GM12878 (cell line): ENCODE measurements around the gene SETD1B. TPM values are rescaled to one million over a fixed set of nuclear protein-coding genes. Genes with fewer than 3 reads are reported as not detected.

ENCODE experiments used
- ASH2L ChIP-seq: fragments of 300-600, 200-600 bp; sonication (generic); IDR thresholded peaks from 2 replicates; pipeline ENCODE4 v1.6.1; 2017; ENCODE audit warnings: low read depth, mild to moderate bottlenecking, borderline replicate concordance
- CBFB ChIP-seq: IDR thresholded peaks from 2 replicates; pipeline ENCODE4 v1.6.1; 2016; ENCODE audit warnings: antibody characterized with exemption, low read depth
- DPF2 ChIP-seq: fragments of 450-650 bp; IDR thresholded peaks from 2 replicates; pipeline ENCODE4 v1.6.1; 2017; ENCODE audit warnings: mild to moderate bottlenecking
- HDGF ChIP-seq: fragments of 450-650 bp; IDR thresholded peaks from 2 replicates; pipeline ENCODE4 v1.6.1; 2016; ENCODE audit warnings: antibody characterized with exemption
- JUNB ChIP-seq: IDR thresholded peaks from 2 replicates; pipeline ENCODE4 v1.6.1; 2016; ENCODE audit warnings: antibody characterized with exemption, mild to moderate bottlenecking
- MTA2 ChIP-seq: fragments of 450-650 bp; IDR thresholded peaks from 2 replicates; pipeline ENCODE4 v1.6.1; 2016; ENCODE audit warnings: low read depth, mild to moderate bottlenecking, moderate library complexity
- NBN ChIP-seq: fragments of 450-650 bp; IDR thresholded peaks from 2 replicates; pipeline ENCODE4 v1.6.1; 2016
- NFXL1 ChIP-seq: fragments of 450-650 bp; IDR thresholded peaks from 2 replicates; pipeline ENCODE4 v1.6.1; 2017; ENCODE audit warnings: antibody characterized with exemption, mild to moderate bottlenecking, borderline replicate concordance
- NR2C2 ChIP-seq: IDR thresholded peaks from 2 replicates; pipeline ENCODE4 v1.6.1; 2011; ENCODE audit warnings: borderline replicate concordance, low read depth; ENCODE audit not compliant: control insufficient read depth, insufficient read length
- POLR2A ChIP-seq: IDR thresholded peaks from 2 replicates; pipeline ENCODE4 v1.6.1; 2011; ENCODE audit warnings: low read depth, mild to moderate bottlenecking, low read length
- POLR2AphosphoS5 ChIP-seq: IDR thresholded peaks from 2 replicates; pipeline ENCODE4 v1.6.1; 2011; ENCODE audit warnings: mild to moderate bottlenecking, low read length, inconsistent platforms
- RBBP5 ChIP-seq: fragments of 200-600 bp; sonication (generic); conservative IDR thresholded peaks from 2 replicates; pipeline ENCODE4 v1.6.1; 2016
- TARDBP ChIP-seq: IDR thresholded peaks from 2 replicates; pipeline ENCODE4 v1.6.1; 2016; ENCODE audit warnings: borderline replicate concordance
- TCF12 ChIP-seq: IDR thresholded peaks from 2 replicates; pipeline ENCODE4 v1.6.1; 2011; ENCODE audit warnings: low read depth, mild to moderate bottlenecking, low read length
- TCF3 ChIP-seq: IDR thresholded peaks from 2 replicates; pipeline ENCODE4 v1.6.1; 2012; ENCODE audit warnings: low read depth, mild to moderate bottlenecking, low read length, borderline replicate concordance; ENCODE audit not compliant: insufficient read depth
- ZNF687 ChIP-seq: fragments of 450-650 bp; IDR thresholded peaks from 2 replicates; pipeline ENCODE4 v1.6.1; 2017; ENCODE audit warnings: mild to moderate bottlenecking, moderate library complexity
- polyA plus RNA-seq, 11 experiments: library from polyadenylated mRNA; depleted of rRNA in 4 of 11; unstranded in 6 of 11; stranded (reverse) in 5 of 11; fragments of >200 nt; fragmentation: Nextera tagmentation in 4 of 11; fragmentation: Illumina TruSeq in 1 of 11; extraction: Ambion mirVana in 4 of 11; extraction: Trizol in 1 of 11; gene quantifications; 1 replicate in 1 of 11; 2 replicates in 10 of 11; pipeline versions ENCODE4 v1.2.1 to v1.2.3, GENCODE V29; 2011 to 2016; ENCODE audit warnings: inconsistent platforms in 2 of 11, missing spikeins in 2 of 11, low read depth in 1 of 11
- total RNA-seq, 4 experiments: library from RNA; depleted of rRNA in 3 of 4; stranded (reverse); fragments of >200 nt in 3 of 4; fragmentation: Illumina TruSeq in 1 of 4; extraction: Trizol in 1 of 4; gene quantifications; 2 replicates each; pipeline versions ENCODE4 v1.2.1 to v1.2.3, GENCODE V29; 2013 to 2021
- TF ChIP-seq, protein P1 (sequence below): fragments of 450-650 bp; formaldehyde crosslinking; IDR thresholded peaks from 2 replicates; pipeline ENCODE4 v1.4.0; 2020; ENCODE audit warnings: mild to moderate bottlenecking, moderate library complexity
- TF ChIP-seq, protein P2 (sequence below): IDR thresholded peaks from 2 replicates; pipeline ENCODE4 v1.6.1; 2011; ENCODE audit warnings: borderline replicate concordance, low read depth, mild to moderate bottlenecking, moderate library complexity, low read length; ENCODE audit not compliant: insufficient read depth, poor library complexity, severe bottlenecking
- TF ChIP-seq, protein P3 (sequence below): fragments of 450-650 bp; IDR thresholded peaks from 2 replicates; pipeline ENCODE4 v1.6.1; 2018; ENCODE audit warnings: borderline replicate concordance, mild to moderate bottlenecking; ENCODE audit not compliant: partially characterized antibody

SETD1B gene
- total and polyA plus RNA-seq, 10 of the 15 experiments (the other 5 are each of a cell fraction or from before 2014, with no cell fraction given): 0.50 to 17.3 (median 1.6) TPM

DNA sequence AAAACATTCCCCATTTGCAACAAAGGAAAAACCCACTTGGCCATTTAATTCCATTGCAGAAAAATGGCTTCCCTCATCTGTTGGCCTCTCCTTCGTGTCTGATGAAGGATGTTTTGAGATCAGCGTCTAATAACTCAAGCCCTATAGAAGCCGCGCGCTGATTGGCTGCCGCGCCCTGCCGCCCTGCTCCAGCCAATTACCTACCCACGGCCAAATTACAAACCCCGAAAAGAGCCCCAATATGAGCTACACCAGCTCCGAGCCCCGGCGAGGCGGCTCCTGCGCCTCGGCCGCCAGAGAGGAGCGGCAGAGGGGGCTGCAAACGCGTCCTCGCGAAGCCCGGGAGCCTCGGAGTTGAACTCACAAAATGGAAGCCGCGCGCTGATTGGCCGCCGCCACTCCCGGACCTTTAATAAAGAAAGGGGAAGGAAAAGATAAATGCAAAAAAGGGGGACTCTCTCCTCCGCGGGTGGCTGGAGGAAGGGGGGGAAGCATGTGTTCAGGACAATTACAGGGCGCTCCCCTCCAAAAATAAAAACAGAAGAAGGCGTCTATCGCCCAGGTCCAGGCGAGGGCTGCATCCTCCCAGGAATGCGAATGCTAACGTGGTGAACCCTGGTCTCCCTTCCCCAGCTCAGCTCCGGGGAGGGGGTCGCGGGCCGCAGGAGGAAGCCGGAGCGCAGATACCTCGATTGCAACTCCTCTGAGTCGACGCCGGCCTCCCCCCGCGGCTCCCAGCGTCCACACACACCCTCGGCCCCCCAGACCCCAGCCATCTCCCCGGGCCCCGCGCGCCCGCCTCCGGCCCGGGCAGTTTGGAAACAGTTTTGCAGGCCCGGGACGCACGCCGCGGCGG, 738 bp upstream of the SETD1B start (continued):
- TF ChIP-seq TARDBP (peak; percentile 60; the same call in 1 of the 2 replicates), ASH2L (no peak), RBBP5 (no peak), POLR2A (peak; percentile 89), JUNB (0 out of 2 replicates have a peak, but pooled peaks have one; percentile 4), MTA2 (no peak), DPF2 (peak; percentile 45), POLR2AphosphoS5 (peak; percentile 99), NR2C2 (no peak), NBN (peak; percentile 49), NFXL1 (no peak), TCF3 (peak; percentile 47; the same call in 1 of the 2 replicates), TCF12 (0 out of 2 replicates have a peak, but pooled peaks have one; percentile 3), HDGF (0 out of 2 replicates have a peak, but pooled peaks have one; percentile 44), ZNF687 (peak; percentile 89), CBFB (peak; percentile 89)
- TF ChIP-seq, protein P1, sequence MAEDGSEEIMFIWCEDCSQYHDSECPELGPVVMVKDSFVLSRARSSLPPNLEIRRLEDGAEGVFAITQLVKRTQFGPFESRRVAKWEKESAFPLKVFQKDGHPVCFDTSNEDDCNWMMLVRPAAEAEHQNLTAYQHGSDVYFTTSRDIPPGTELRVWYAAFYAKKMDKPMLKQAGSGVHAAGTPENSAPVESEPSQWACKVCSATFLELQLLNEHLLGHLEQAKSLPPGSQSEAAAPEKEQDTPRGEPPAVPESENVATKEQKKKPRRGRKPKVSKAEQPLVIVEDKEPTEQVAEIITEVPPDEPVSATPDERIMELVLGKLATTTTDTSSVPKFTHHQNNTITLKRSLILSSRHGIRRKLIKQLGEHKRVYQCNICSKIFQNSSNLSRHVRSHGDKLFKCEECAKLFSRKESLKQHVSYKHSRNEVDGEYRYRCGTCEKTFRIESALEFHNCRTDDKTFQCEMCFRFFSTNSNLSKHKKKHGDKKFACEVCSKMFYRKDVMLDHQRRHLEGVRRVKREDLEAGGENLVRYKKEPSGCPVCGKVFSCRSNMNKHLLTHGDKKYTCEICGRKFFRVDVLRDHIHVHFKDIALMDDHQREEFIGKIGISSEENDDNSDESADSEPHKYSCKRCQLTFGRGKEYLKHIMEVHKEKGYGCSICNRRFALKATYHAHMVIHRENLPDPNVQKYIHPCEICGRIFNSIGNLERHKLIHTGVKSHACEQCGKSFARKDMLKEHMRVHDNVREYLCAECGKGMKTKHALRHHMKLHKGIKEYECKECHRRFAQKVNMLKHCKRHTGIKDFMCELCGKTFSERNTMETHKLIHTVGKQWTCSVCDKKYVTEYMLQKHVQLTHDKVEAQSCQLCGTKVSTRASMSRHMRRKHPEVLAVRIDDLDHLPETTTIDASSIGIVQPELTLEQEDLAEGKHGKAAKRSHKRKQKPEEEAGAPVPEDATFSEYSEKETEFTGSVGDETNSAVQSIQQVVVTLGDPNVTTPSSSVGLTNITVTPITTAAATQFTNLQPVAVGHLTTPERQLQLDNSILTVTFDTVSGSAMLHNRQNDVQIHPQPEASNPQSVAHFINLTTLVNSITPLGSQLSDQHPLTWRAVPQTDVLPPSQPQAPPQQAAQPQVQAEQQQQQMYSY (CRISPR knock-in tag): no peak
- TF ChIP-seq, protein P2, sequence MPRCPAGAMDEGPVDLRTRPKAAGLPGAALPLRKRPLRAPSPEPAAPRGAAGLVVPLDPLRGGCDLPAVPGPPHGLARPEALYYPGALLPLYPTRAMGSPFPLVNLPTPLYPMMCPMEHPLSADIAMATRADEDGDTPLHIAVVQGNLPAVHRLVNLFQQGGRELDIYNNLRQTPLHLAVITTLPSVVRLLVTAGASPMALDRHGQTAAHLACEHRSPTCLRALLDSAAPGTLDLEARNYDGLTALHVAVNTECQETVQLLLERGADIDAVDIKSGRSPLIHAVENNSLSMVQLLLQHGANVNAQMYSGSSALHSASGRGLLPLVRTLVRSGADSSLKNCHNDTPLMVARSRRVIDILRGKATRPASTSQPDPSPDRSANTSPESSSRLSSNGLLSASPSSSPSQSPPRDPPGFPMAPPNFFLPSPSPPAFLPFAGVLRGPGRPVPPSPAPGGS: peak; percentile 46
- TF ChIP-seq, protein P3, sequence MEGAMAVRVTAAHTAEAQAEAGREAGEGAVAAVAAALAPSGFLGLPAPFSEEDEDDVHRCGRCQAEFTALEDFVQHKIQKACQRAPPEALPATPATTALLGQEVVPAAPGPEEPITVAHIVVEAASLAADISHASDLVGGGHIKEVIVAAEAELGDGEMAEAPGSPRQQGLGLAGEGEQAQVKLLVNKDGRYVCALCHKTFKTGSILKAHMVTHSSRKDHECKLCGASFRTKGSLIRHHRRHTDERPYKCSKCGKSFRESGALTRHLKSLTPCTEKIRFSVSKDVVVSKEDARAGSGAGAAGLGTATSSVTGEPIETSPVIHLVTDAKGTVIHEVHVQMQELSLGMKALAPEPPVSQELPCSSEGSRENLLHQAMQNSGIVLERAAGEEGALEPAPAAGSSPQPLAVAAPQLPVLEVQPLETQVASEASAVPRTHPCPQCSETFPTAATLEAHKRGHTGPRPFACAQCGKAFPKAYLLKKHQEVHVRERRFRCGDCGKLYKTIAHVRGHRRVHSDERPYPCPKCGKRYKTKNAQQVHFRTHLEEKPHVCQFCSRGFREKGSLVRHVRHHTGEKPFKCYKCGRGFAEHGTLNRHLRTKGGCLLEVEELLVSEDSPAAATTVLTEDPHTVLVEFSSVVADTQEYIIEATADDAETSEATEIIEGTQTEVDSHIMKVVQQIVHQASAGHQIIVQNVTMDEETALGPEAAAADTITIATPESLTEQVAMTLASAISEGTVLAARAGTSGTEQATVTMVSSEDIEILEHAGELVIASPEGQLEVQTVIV: peak; percentile 6
